Loucy (cell line): ENCODE data around the gene TARBP2.

ENCODE experiments used
- CTCF ChIP-seq: fragments of 200-600 bp; sonication (generic); conservative IDR thresholded peaks from 2 replicates; pipeline ENCODE4 v1.5.1; 2014; ENCODE audit warnings: mild to moderate bottlenecking, antibody characterized with exemption, low read length
- EZH2phosphoT487 ChIP-seq: fragments of 200-600 bp; IDR thresholded peaks from 2 replicates; pipeline ENCODE4 v1.6.1; 2018; ENCODE audit warnings: antibody characterized with exemption, mild to moderate bottlenecking, moderate library complexity, borderline replicate concordance

GRCh38 chr12:53483225-53483978, 17.7 kb upstream of the TARBP2 start:
- no peak for TF ChIP-seq CTCF
- TF ChIP-seq EZH2phosphoT487, result no peak
